GM12878 (cell line): ENCODE measurements around the gene CLDN16. TPM values are rescaled to one million over a fixed set of nuclear protein-coding genes. Genes with fewer than 3 reads are reported as not detected.

Source experiments
- ATAC-seq: fragments of 200-7000 bp; cut with Tn5 transposase; 3 replicates; pipeline ENCODE4 v1.9.1; 2020; ENCODE audit warnings: mild to moderate bottlenecking, moderate library complexity
- BruUV-seq: library from RNA; stranded (reverse); fragments of 400-500 nt; replicated peaks from 2 replicates; lab custom pipeline; 2021; lab: Mats Ljungman, UMichigan
- CTCF ChIA-PET: fragments of 300-600 bp; sonication (Branson Sonifier 250); formaldehyde crosslinking; extraction: SDS; loops from one replicate; lab custom pipeline; 2021; ENCODE audit warnings: inconsistent platforms; lab: Yijun Ruan, JAX
- POLR2A ChIA-PET: fragments of 350-600 bp; formaldehyde crosslinking; extraction: SDS; loops from one replicate; lab custom pipeline; 2021; ENCODE audit warnings: inconsistent platforms; lab: Charles Lee
- RAD21 ChIA-PET: fragments of 300-600 bp; sonication (Branson Sonifier 250); formaldehyde crosslinking; loops from one replicate; lab custom pipeline; 2023; ENCODE audit warnings: antibody characterized with exemption; ENCODE audit not compliant: unreplicated experiment; lab: Charles Lee
- SMC1A ChIA-PET: fragments of 300-600 bp; sonication (Branson Sonifier 250); formaldehyde crosslinking; loops from one replicate; lab custom pipeline; 2023; ENCODE audit not compliant: unreplicated experiment, uncharacterized antibody; lab: Charles Lee
- DNase-seq: peaks from one replicate; pipeline ENCODE4 v3.0.0-alpha.2; 2011; ENCODE audit warnings: low read depth, low spot score
- FAIRE-seq: peaks from 3 replicates; lab custom pipeline; 2011; peaks lifted over from hg19 to GRCh38; lab: Jason Lieb, UNC
- H2AFZ ChIP-seq: 2 replicates; pipeline ENCODE4 v1.6.0; 2011; ENCODE audit warnings: low read depth, low read length, control low read depth; ENCODE audit not compliant: control insufficient read depth
- H3K27ac ChIP-seq: 2 replicates; pipeline ENCODE4 v1.5.1; 2011; ENCODE audit warnings: control low read depth; ENCODE audit not compliant: control insufficient read depth, insufficient read depth
- H3K27me3 ChIP-seq, 2 experiments: replicated peaks in 1 of 2; 2 replicates each; pipeline versions ENCODE4 v1.6.0 to v1.6.1; 2011; ENCODE audit warnings: low read length in 1 of 2; ENCODE audit not compliant: control insufficient read depth in 2 of 2, insufficient read depth in 2 of 2
- H3K36me3 ChIP-seq, 2 experiments: 2 replicates each; pipeline ENCODE4 v1.5.1; 2011; ENCODE audit warnings: low read length in 1 of 2; ENCODE audit not compliant: control insufficient read depth in 2 of 2, insufficient read depth in 2 of 2
- H3K4me1 ChIP-seq: 2 replicates; pipeline ENCODE4 v1.6.1; 2011; ENCODE audit warnings: mild to moderate bottlenecking, low read length, moderate library complexity, mixed read lengths; ENCODE audit not compliant: control insufficient read depth, insufficient read depth
- H3K4me2 ChIP-seq: 2 replicates; pipeline ENCODE4 v1.6.0; 2011; ENCODE audit warnings: control low read depth; ENCODE audit not compliant: control insufficient read depth, insufficient read depth
- H3K4me3 ChIP-seq: fragments of 200-600 bp; sonication (generic); 2 replicates; pipeline ENCODE4 v1.5.1; 2016
- H3K79me2 ChIP-seq: 2 replicates; pipeline ENCODE4 v1.6.0; 2011; ENCODE audit warnings: low read length; ENCODE audit not compliant: control insufficient read depth, insufficient read depth
- H3K9ac ChIP-seq: 2 replicates; pipeline ENCODE4 v1.8.0; 2011; ENCODE audit warnings: low read length, control low read depth, mixed read lengths; ENCODE audit not compliant: control insufficient read depth, insufficient read depth
- H3K9me3 ChIP-seq: replicated peaks from 3 replicates; pipeline ENCODE4 v1.5.1; 2011; ENCODE audit warnings: mild to moderate bottlenecking, low read length; ENCODE audit not compliant: control insufficient read depth, insufficient read depth
- H4K20me1 ChIP-seq: 2 replicates; pipeline ENCODE4 v1.6.0; 2011; ENCODE audit not compliant: control insufficient read depth, insufficient read depth
- NKRF ChIP-seq: fragments of 450-650 bp; conservative IDR thresholded peaks from 2 replicates; pipeline ENCODE4 v1.6.1; 2017; ENCODE audit warnings: mild to moderate bottlenecking, moderate library complexity
- RELB ChIP-seq: fragments of 450-650 bp; IDR thresholded peaks from 2 replicates; pipeline ENCODE4 v1.6.1; 2017; ENCODE audit warnings: low read depth, mild to moderate bottlenecking, moderate library complexity
- TAF1 ChIP-seq: IDR thresholded peaks from 2 replicates; pipeline ENCODE4 v1.6.1; 2011; ENCODE audit warnings: mild to moderate bottlenecking, low read depth, low read length, borderline replicate concordance
- in situ Hi-C: fragments of 300-500 bp; cut with MboI; formaldehyde crosslinking; loops from 9 replicates; pipeline ENCODE4 v1.14.3; 2018; ENCODE audit warnings: mixed read lengths
- intact Hi-C: fragments of 100-400 bp; cut with micrococcal nuclease; formaldehyde crosslinking; loops from one replicate; pipeline ENCODE4 v1.14.2; 2022; ENCODE audit not compliant: unreplicated experiment
- polyA plus RNA-seq, 11 experiments: library from polyadenylated mRNA; depleted of rRNA in 4 of 11; unstranded in 6 of 11; stranded (reverse) in 5 of 11; fragments of >200 nt; fragmentation: Nextera tagmentation in 4 of 11; fragmentation: Illumina TruSeq in 1 of 11; extraction: Ambion mirVana in 4 of 11; extraction: Trizol in 1 of 11; gene quantifications; 1 replicate in 1 of 11; 2 replicates in 10 of 11; pipeline versions ENCODE4 v1.2.1 to v1.2.3, GENCODE V29; 2011 to 2016; ENCODE audit warnings: inconsistent platforms in 2 of 11, missing spikeins in 2 of 11, low read depth in 1 of 11
- total RNA-seq, 4 experiments: library from RNA; depleted of rRNA in 3 of 4; stranded (reverse); fragments of >200 nt in 3 of 4; fragmentation: Illumina TruSeq in 1 of 4; extraction: Trizol in 1 of 4; gene quantifications; 2 replicates each; pipeline versions ENCODE4 v1.2.1 to v1.2.3, GENCODE V29; 2013 to 2021

The CLDN16 gene
- total and polyA plus RNA-seq, 10 of the 15 experiments (the other 5 are each of a cell fraction or from before 2014, with no cell fraction given) = 3.2 to 26.6 (median 4.0) TPM

GRCh38 chr3:190356246-190356645, 31.7 kb upstream of the CLDN16 start:
- intact Hi-C loops = no loop called here
- ATAC-seq (no peak), FAIRE-seq (no peak)
- H3K4me3 ChIP-seq = no peak overlapping the region
- no peaks in the 10 kb centered on the region for H3K4me1 ChIP-seq
- no peak overlapping the region for H2AFZ ChIP-seq
- ChIA-PET SMC1A (interaction anchor here (1.0 to 2.0 kb wide), 7 partner anchors 9 to 66 kb away, joined by 3 to 12 read pairs (median 3); partner anchors contain the start of gene CLDN1), POLR2A (interaction anchor here (1.0 to 1.5 kb wide), 2 partner anchors 11 to 168 kb away, joined by 3 to 4 read pairs; no protein-coding TSS in a partner anchor)
- H3K4me2 ChIP-seq = no peak overlapping the region
- no peak overlapping the region for H3K9ac ChIP-seq
- BruUV-seq = no TSS peak
- TF ChIP-seq TAF1 (no peak), RELB (no peak), NKRF (no peak)
- TF ChIP-seq, all 136 proteins: peak for 0
- no peaks in the 10 kb centered on the region for H4K20me1 ChIP-seq
- no peak for DNase-seq
- no peak overlapping the region for H3K27ac ChIP-seq
- H3K36me3 ChIP-seq = no peaks in the 10 kb centered on the region
- H3K9me3 ChIP-seq = no peaks in the 10 kb centered on the region
- CTCF ChIA-PET = interaction anchor here (0.8 to 2.0 kb wide), 6 partner anchors 10 to 127 kb away, joined by 3 to 7 read pairs (median 3); no protein-coding TSS in a partner anchor
- no peaks in the 10 kb centered on the region for H3K79me2 ChIP-seq
- H3K27me3 ChIP-seq = no peaks in the 10 kb centered on the region
- in situ Hi-C loops = no loop called here
- RAD21 ChIA-PET = interaction anchor here (0.8 to 1.6 kb wide), 6 partner anchors 11 to 146 kb away, joined by 3 to 5 read pairs (median 4); no protein-coding TSS in a partner anchor
